MM.1S (cell line): Measurements from ENCODE around the gene MAN1C1.

Experiments
- DNase-seq: peaks from one replicate; pipeline ENCODE4 v3.0.0-alpha.2; 2015
- H2AFZ ChIP-seq: fragments of 300-600 bp; sonication (generic); 2 replicates; pipeline ENCODE4 v1.6.0; 2016; ENCODE audit warnings: antibody characterized with exemption, low read length
- H3F3A ChIP-seq: fragments of 300-600 bp; sonication (generic); 2 replicates; pipeline ENCODE4 v1.6.1; 2016; ENCODE audit warnings: mild to moderate bottlenecking, antibody characterized with exemption, low read length, moderate library complexity, mixed read lengths; ENCODE audit not compliant: insufficient read depth
- H3K27ac ChIP-seq: fragments of 300-600 bp; sonication (generic); 2 replicates; pipeline ENCODE4 v1.5.1; 2016; ENCODE audit warnings: mild to moderate bottlenecking, low read length
- H3K27me3 ChIP-seq: fragments of 300-600 bp; sonication (generic); replicated peaks from 2 replicates; pipeline ENCODE4 v1.6.0; 2016; ENCODE audit warnings: low read length; ENCODE audit not compliant: insufficient read depth
- H3K36me3 ChIP-seq: fragments of 300-600 bp; sonication (generic); replicated peaks from 2 replicates; pipeline ENCODE4 v1.6.1; 2016; ENCODE audit warnings: mild to moderate bottlenecking, low read length, mixed read lengths; ENCODE audit not compliant: insufficient read depth
- H3K4me1 ChIP-seq: fragments of 300-600 bp; sonication (generic); 2 replicates; pipeline ENCODE4 v1.6.1; 2016; ENCODE audit warnings: low read length, mixed read lengths
- H3K4me2 ChIP-seq: fragments of 300-600 bp; sonication (generic); 2 replicates; pipeline ENCODE4 v1.6.0; 2016; ENCODE audit warnings: low read depth, low read length
- H3K4me3 ChIP-seq: fragments of 300-600 bp; sonication (generic); 2 replicates; pipeline ENCODE4 v1.5.1; 2016; ENCODE audit warnings: low read length, mixed read lengths
- H3K79me2 ChIP-seq: fragments of 300-600 bp; sonication (generic); 2 replicates; pipeline ENCODE4 v1.6.1; 2016; ENCODE audit warnings: mixed run types, low read length, mixed read lengths
- H3K9ac ChIP-seq: fragments of 300-600 bp; sonication (generic); 2 replicates; pipeline ENCODE4 v1.6.1; 2016; ENCODE audit warnings: low read length, mixed read lengths
- H3K9me2 ChIP-seq: fragments of 300-600 bp; sonication (generic); replicated peaks from 2 replicates; pipeline ENCODE4 v1.6.1; 2016; ENCODE audit warnings: mild to moderate bottlenecking, low read length, mixed read lengths; ENCODE audit not compliant: insufficient read depth
- H3K9me3 ChIP-seq: fragments of 300-600 bp; sonication (generic); replicated peaks from 2 replicates; pipeline ENCODE4 v1.6.1; 2016; ENCODE audit warnings: mild to moderate bottlenecking, low read length, mixed read lengths; ENCODE audit not compliant: insufficient read depth
- H4K20me1 ChIP-seq: fragments of 300-600 bp; sonication (generic); 2 replicates; pipeline ENCODE4 v1.6.1; 2016; ENCODE audit warnings: mild to moderate bottlenecking, low read length, moderate library complexity, mixed read lengths; ENCODE audit not compliant: insufficient read depth
- EZH2 ChIP-seq: fragments of 300-600 bp; sonication (generic); optimal IDR thresholded peaks from 2 replicates; pipeline ENCODE3; 2017; ENCODE audit warnings: low read depth, mild to moderate bottlenecking, antibody characterized with exemption, low read length, mixed read lengths
- EZH2phosphoT487 ChIP-seq: fragments of 300-600 bp; sonication (generic); IDR thresholded peaks from 2 replicates; pipeline ENCODE4 v1.6.1; 2018; ENCODE audit warnings: antibody characterized with exemption, low read length
- TF ChIP-seq, protein P1 (sequence below): fragments of 300-600 bp; sonication (generic); IDR thresholded peaks from 2 replicates; pipeline ENCODE4 v1.5.1; 2016; ENCODE audit warnings: antibody characterized with exemption, low read length, mixed read lengths

Gene MAN1C1

GRCh38 chr1:25683177-25683576 is 66.6 kb downstream of the MAN1C1 start:
- Histone ChIP-seq H3K79me2 (no peaks in the 10 kb centered on the region), H3K9ac (no peak overlapping the region), H3K36me3 (no peaks in the 10 kb centered on the region), H3K4me2 (no peak overlapping the region), H3F3A (no peaks in the 10 kb centered on the region), H3K4me1 (no peaks in the 10 kb centered on the region), H3K9me2 (no peaks in the 10 kb centered on the region), H3K27me3 (no peaks in the 10 kb centered on the region), H3K4me3 (no peak overlapping the region), H3K27ac (no peak overlapping the region), H3K9me3 (no peaks in the 10 kb centered on the region), H4K20me1 (no peaks in the 10 kb centered on the region), H2AFZ (no peak overlapping the region)
- DNase-seq, result no peak
- TF ChIP-seq EZH2 (no peak), EZH2phosphoT487 (no peak)
- TF ChIP-seq, protein P1, sequence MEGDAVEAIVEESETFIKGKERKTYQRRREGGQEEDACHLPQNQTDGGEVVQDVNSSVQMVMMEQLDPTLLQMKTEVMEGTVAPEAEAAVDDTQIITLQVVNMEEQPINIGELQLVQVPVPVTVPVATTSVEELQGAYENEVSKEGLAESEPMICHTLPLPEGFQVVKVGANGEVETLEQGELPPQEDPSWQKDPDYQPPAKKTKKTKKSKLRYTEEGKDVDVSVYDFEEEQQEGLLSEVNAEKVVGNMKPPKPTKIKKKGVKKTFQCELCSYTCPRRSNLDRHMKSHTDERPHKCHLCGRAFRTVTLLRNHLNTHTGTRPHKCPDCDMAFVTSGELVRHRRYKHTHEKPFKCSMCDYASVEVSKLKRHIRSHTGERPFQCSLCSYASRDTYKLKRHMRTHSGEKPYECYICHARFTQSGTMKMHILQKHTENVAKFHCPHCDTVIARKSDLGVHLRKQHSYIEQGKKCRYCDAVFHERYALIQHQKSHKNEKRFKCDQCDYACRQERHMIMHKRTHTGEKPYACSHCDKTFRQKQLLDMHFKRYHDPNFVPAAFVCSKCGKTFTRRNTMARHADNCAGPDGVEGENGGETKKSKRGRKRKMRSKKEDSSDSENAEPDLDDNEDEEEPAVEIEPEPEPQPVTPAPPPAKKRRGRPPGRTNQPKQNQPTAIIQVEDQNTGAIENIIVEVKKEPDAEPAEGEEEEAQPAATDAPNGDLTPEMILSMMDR, result no peak

DNA sequence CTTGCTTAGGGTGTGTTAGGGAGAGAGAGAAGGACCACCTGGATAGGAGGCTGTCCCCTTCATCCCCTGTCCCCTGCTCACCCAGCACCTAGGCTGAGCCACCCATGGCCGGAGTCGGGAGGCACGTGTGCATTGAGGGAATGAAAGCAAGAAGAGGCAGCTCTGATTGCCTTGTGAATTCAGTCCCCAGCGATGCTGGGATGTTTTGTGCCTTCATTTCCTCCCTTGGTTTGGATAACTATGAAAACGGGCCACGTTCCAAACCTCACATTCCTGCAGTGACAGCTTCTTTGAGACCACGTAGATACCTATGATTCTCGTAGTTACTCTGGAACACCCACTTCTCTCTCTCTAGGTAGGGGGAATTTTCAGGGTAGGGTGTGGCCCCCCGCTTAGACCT is 67.1 kb downstream of the MAN1C1 start:
- H3K4me3 ChIP-seq, result no peak overlapping the region

DNA sequence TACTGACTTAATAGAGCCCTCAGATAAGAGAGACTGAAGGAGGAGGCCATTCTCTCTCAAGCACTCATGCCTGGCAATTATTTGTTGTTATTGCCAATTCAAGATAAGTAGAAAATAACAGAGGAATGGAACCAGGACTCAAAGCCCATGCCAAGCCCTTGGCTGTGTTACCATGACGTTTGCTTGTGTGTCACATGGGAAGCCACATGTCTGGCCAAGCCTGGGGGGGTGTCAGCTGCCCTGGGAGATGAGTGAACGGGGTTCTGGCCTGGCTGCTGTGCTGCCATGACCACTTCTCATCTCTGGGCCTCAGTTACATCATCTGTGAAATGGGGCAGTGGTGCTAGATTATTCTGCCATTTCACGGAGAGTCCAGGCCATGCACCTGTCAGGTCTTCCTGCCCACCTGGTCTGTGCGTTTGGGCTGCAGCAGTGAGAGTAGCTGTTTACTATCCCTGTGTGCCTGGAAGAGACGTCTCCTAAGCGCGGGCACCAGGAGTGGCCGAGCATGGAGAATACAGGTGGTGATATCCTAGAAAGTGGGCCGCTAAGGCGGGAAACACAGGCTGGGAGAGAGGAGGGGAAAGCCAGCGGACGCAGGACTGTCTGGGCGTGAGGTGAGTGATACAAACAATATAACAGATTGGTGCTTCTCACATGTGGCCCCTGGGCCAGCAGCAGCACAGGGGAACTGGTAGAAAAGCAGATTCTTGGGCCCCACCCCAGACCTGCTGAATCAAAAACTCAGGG is 67.8 kb downstream of the MAN1C1 start:
- no peaks in the 10 kb centered on the region for H4K20me1 ChIP-seq
- H3K4me1 ChIP-seq, result no peaks in the 10 kb centered on the region
- no peaks in the 10 kb centered on the region for H3F3A ChIP-seq
- no peaks in the 10 kb centered on the region for H3K27me3 ChIP-seq
- no peaks in the 10 kb centered on the region for H3K9me3 ChIP-seq
- TF ChIP-seq EZH2 (no peak), EZH2phosphoT487 (no peak)
- TF ChIP-seq, protein P1, result no peak
- no peaks in the 10 kb centered on the region for H3K79me2 ChIP-seq
- H3K36me3 ChIP-seq, result no peaks in the 10 kb centered on the region
- no peak overlapping the region for H3K9ac ChIP-seq
- H3K27ac ChIP-seq, result no peak overlapping the region
- no peak overlapping the region for H3K4me2 ChIP-seq
- no peaks in the 10 kb centered on the region for H3K9me2 ChIP-seq
- H3K4me3 ChIP-seq, result no peak overlapping the region
- no peak for DNase-seq
- no peak overlapping the region for H2AFZ ChIP-seq

More for the DNA sequence above, 67.1 kb downstream of the MAN1C1 start:
- Histone ChIP-seq H4K20me1 (no peaks in the 10 kb centered on the region), H2AFZ (no peak overlapping the region), H3K9me3 (no peaks in the 10 kb centered on the region), H3K27ac (no peak overlapping the region), H3K79me2 (no peaks in the 10 kb centered on the region), H3K9me2 (no peaks in the 10 kb centered on the region), H3K4me2 (no peak overlapping the region), H3K27me3 (no peaks in the 10 kb centered on the region), H3K4me1 (no peaks in the 10 kb centered on the region), H3K9ac (no peak overlapping the region), H3K36me3 (no peaks in the 10 kb centered on the region), H3F3A (no peaks in the 10 kb centered on the region)
- DNase-seq, result no peak
- TF ChIP-seq, protein P1, result no peak
- TF ChIP-seq EZH2phosphoT487 (no peak), EZH2 (no peak)
